Trophoblast cell (in vitro differentiated cells and primary cell): ENCODE measurements around the gene GUCA2B.

Source experiments
- DNase-seq, 2 donors: peaks; one replicate each; pipeline ENCODE4 v3.0.0-alpha.2; 2016
- H2AFZ ChIP-seq: 2 replicates; pipeline ENCODE4 v1.6.1; 2013; ENCODE audit warnings: low read length, moderate library complexity, mild to moderate bottlenecking; ENCODE audit not compliant: insufficient read depth, poor library complexity
- H2AK5ac ChIP-seq: 2 replicates; pipeline ENCODE4 v1.6.1; 2013; ENCODE audit warnings: mild to moderate bottlenecking, low read length
- H2BK120ac ChIP-seq: 2 replicates; pipeline ENCODE4 v1.6.1; 2013; ENCODE audit warnings: low read length, mild to moderate bottlenecking, moderate library complexity; ENCODE audit not compliant: insufficient read depth, poor library complexity
- H2BK12ac ChIP-seq: 2 replicates; pipeline ENCODE4 v1.6.1; 2013; ENCODE audit warnings: mild to moderate bottlenecking, low read length, moderate library complexity
- H2BK5ac ChIP-seq: 2 replicates; pipeline ENCODE4 v1.6.1; 2013; ENCODE audit warnings: low read length, low read depth, moderate library complexity, mild to moderate bottlenecking; ENCODE audit not compliant: poor library complexity
- H3K14ac ChIP-seq: 2 replicates; pipeline ENCODE4 v1.6.1; 2013; ENCODE audit warnings: mild to moderate bottlenecking, low read length
- H3K18ac ChIP-seq: 2 replicates; pipeline ENCODE4 v1.6.1; 2013; ENCODE audit warnings: mild to moderate bottlenecking, low read length
- H3K23ac ChIP-seq: 2 replicates; pipeline ENCODE4 v1.6.1; 2013; ENCODE audit warnings: low read length
- H3K27ac ChIP-seq: 2 replicates; pipeline ENCODE4 v1.5.1; 2013; ENCODE audit warnings: low read depth, mild to moderate bottlenecking, inconsistent platforms, low read length, moderate library complexity
- H3K27me3 ChIP-seq: 2 replicates; pipeline ENCODE4 v1.6.1; 2013; ENCODE audit warnings: inconsistent platforms, mild to moderate bottlenecking, low read length, moderate library complexity; ENCODE audit not compliant: insufficient read depth
- H3K36me3 ChIP-seq, 2 experiments: 1 replicate in 1 of 2; 2 replicates in 1 of 2; pipeline ENCODE4 v1.6.1; 2013; ENCODE audit warnings: low read length in 2 of 2, mild to moderate bottlenecking in 2 of 2, moderate library complexity in 1 of 2; ENCODE audit not compliant: insufficient read depth in 2 of 2, control insufficient read depth in 1 of 2
- H3K4ac ChIP-seq: 2 replicates; pipeline ENCODE4 v1.6.1; 2013; ENCODE audit warnings: low read depth, mild to moderate bottlenecking, low read length, moderate library complexity
- H3K4me1 ChIP-seq, 2 experiments: 1 replicate in 1 of 2; 2 replicates in 1 of 2; pipeline ENCODE4 v1.6.1; 2013; ENCODE audit warnings: low read length in 2 of 2, mild to moderate bottlenecking in 2 of 2, moderate library complexity in 1 of 2; ENCODE audit not compliant: insufficient read depth in 2 of 2, control insufficient read depth in 1 of 2
- H3K4me2 ChIP-seq: 2 replicates; pipeline ENCODE4 v1.6.1; 2013; ENCODE audit warnings: inconsistent platforms, mild to moderate bottlenecking, low read length, moderate library complexity
- H3K4me3 ChIP-seq: 2 replicates; pipeline ENCODE4 v1.5.1; 2013; ENCODE audit warnings: mild to moderate bottlenecking, low read depth, low read length, inconsistent platforms
- H3K79me1 ChIP-seq: one replicate; pipeline ENCODE4 v1.6.1; 2013; ENCODE audit warnings: low read length
- H3K79me2 ChIP-seq: 2 replicates; pipeline ENCODE4 v1.6.1; 2013; ENCODE audit warnings: low read length, mild to moderate bottlenecking; ENCODE audit not compliant: control insufficient read depth, insufficient read depth, poor library complexity
- H3K9ac ChIP-seq: 2 replicates; pipeline ENCODE4 v1.6.1; 2013; ENCODE audit warnings: mild to moderate bottlenecking, low read length
- H3K9me3 ChIP-seq: 2 replicates; pipeline ENCODE4 v1.6.1; 2013; ENCODE audit warnings: low read depth, mild to moderate bottlenecking, control low read depth, inconsistent platforms, low read length; ENCODE audit not compliant: insufficient read depth
- H4K12ac ChIP-seq: 2 replicates; pipeline ENCODE4 v1.6.1; 2013; ENCODE audit warnings: low read depth, mild to moderate bottlenecking, low read length, moderate library complexity
- H4K8ac ChIP-seq: 2 replicates; pipeline ENCODE4 v1.6.1; 2013; ENCODE audit warnings: low read depth, mild to moderate bottlenecking, low read length, moderate library complexity
- H4K91ac ChIP-seq: one replicate; pipeline ENCODE4 v1.6.1; 2013; ENCODE audit warnings: low read depth, mild to moderate bottlenecking, low read length, moderate library complexity
- WGBS: extraction: QIAGEN DNeasy Blood & Tissue Kit; methylation state at CpG from one replicate; pipeline ENCODE4 v1.1.7; 2013; ENCODE audit warnings: missing lambda C conversion rate; ENCODE audit not compliant: insufficient read length, insufficient coverage; ENCODE audit errors: extremely low coverage; 5-methylcytosine and 5-hydroxymethylcytosine counted together

GUCA2B gene

DNA sequence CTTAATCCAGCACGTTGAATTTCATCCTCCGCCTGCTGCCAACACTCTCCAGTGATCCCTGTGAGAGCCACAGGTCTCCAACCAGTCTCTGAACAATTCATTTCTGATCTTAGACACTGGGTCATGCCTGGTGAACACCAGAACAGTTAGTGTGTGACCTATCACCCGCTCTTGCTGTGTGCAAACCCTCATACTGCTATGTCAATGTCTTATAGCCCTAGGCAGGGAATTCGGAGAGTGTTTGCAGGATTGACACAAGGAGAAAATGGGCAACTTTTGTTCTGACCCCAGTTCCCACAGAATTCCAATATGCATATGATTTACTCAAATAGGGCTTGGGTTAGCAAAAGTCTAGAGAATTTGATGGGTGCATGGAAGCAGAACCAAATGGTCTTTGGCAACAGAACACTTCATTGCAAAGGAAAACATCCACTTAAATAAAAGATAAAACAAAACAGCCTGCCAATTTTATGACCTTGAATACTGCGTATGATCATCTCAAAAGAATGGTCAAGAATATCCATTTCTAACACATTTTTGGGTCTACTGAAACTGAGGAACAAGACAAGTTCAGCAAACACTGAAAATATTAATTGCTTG is 23.0 kb upstream of the GUCA2B start:
- Histone ChIP-seq H2BK120ac (no peak overlapping the region), H2AFZ (no peak overlapping the region), H3K79me1 (no peaks in the 10 kb centered on the region), H3K9ac (no peak overlapping the region), H2AK5ac (no peak overlapping the region), H3K27me3 (no peaks in the 10 kb centered on the region), H3K36me3 (no peaks in the 10 kb centered on the region), H3K18ac (no peak overlapping the region), H3K4me2 (no peak overlapping the region), H3K4ac (no peak overlapping the region), H3K4me3 (no peak overlapping the region), H4K12ac (no peak overlapping the region), H4K91ac (no peak overlapping the region), H4K8ac (no peak overlapping the region), H3K27ac (no peak overlapping the region), H3K79me2 (no peaks in the 10 kb centered on the region), H3K4me1 (peaks cover 0 to 6% of the 10 kb centered on the region in 2 experiments), H2BK5ac (no peak overlapping the region), H2BK12ac (no peak overlapping the region), H3K9me3 (no peaks in the 10 kb centered on the region), H3K23ac (no peak overlapping the region), H3K14ac (no peak overlapping the region)
- peak; percentile 83 to 91 for DNase-seq
- no CpG with 5 or more reads among the region's 5 CpGs for WGBS

DNA sequence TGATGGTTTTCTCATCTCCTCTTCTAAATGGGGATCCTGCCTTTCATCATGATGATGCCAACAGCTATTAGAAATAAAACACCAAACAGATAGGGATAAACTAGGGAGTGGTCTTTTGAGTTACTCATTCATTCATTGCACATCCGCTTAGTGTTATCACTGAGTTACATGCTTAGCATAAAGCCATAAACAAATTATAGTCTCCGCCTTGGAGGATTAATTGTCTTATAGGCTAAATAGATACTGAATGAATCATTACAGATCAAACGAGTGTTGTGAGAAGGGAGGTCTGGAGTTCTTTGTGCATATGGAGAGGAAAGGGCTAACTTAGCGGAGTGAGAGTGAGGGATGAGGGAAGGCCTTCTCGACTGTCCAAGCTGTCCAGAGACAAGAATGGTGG is 19.8 kb upstream of the GUCA2B start:
- Histone ChIP-seq H4K12ac (no peak overlapping the region), H3K23ac (no peak overlapping the region), H4K8ac (no peak overlapping the region), H3K9ac (no peak overlapping the region), H3K36me3 (no peaks in the 10 kb centered on the region), H2BK12ac (no peak overlapping the region), H3K14ac (no peak overlapping the region), H3K18ac (no peak overlapping the region), H2AFZ (no peak overlapping the region), H2BK120ac (no peak overlapping the region), H3K4me1 (peaks cover 0 to 6% of the 10 kb centered on the region in 2 experiments), H2AK5ac (no peak overlapping the region), H3K4me2 (no peak overlapping the region), H2BK5ac (no peak overlapping the region), H3K27ac (no peak overlapping the region), H3K79me1 (no peaks in the 10 kb centered on the region), H4K91ac (no peak overlapping the region), H3K27me3 (no peaks in the 10 kb centered on the region), H3K9me3 (peaks cover 2% of the 10 kb centered on the region), H3K79me2 (no peaks in the 10 kb centered on the region), H3K4me3 (no peak overlapping the region), H3K4ac (no peak overlapping the region)
- WGBS: no CpG with 5 or more reads among the region's 5 CpGs
- DNase-seq: no peak

DNA sequence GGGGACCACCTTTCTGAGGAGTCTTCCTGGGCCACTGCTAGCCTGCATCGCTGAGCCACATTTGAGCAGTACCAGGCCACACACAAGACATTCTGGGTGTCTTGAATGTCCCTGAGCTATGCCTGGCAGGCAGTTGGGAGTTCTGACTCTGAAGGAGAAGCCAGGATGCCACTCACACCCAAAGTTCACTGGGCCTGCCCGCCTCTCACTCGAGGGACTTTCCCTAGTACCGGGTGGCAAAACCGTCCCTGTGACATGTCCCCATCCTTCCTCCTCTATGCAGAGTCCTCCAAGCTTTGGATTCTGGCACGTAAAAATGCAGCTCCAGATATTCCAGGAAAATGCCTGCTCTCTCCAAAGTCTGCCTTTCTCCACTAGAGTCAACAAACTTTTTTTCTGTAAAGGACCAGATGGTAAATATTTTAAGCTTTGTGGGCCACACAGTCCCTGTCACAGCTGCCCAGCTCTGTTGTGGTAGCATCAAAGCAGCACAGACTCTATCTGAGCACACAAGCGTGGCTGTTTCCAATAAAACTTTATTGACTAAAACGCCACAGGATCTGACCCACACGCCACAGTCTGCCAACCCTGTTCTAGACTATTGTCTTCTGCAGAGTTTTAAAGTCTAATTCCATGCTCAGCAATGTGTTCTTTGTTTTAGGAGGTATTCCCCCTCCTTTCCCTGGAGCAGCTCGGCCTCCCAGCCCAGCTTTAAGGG is 19.2 kb upstream of the GUCA2B start:
- Histone ChIP-seq H3K4me1 (peaks cover 0 to 6% of the 10 kb centered on the region in 2 experiments), H3K4ac (no peak overlapping the region), H3K79me1 (no peaks in the 10 kb centered on the region), H3K4me2 (no peak overlapping the region), H4K8ac (no peak overlapping the region), H3K23ac (no peak overlapping the region), H2BK120ac (no peak overlapping the region), H3K18ac (no peak overlapping the region), H2AFZ (no peak overlapping the region), H3K14ac (no peak overlapping the region), H3K4me3 (no peak overlapping the region), H3K9ac (no peak overlapping the region), H3K79me2 (no peaks in the 10 kb centered on the region), H2BK12ac (no peak overlapping the region), H3K27me3 (no peaks in the 10 kb centered on the region), H3K9me3 (peaks cover 2% of the 10 kb centered on the region), H2AK5ac (no peak overlapping the region), H3K27ac (no peak overlapping the region), H3K36me3 (no peaks in the 10 kb centered on the region), H2BK5ac (no peak overlapping the region), H4K12ac (no peak overlapping the region), H4K91ac (no peak overlapping the region)
- no CpG with 5 or more reads among the region's 10 CpGs for WGBS
- no peak for DNase-seq

DNA sequence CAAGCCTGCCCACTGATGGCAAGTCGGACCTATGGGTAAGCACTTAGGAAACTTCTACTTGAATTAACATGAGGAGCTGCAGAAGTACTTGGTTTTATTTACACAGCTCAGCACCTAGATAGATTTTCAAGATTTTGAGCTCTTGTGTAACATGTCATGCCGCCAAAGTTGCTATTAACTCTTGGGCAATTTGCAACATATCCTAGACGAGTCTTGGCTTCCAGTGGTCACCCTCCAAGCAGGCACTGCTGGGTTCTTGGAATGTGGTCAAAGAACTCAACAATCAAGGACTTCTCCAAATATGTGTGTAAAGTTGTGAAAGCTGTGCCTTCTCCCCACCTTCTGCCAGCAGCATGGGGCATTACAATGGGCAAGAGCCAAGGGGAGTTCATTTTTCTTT is 17.8 kb upstream of the GUCA2B start:
- H2AK5ac ChIP-seq: no peak overlapping the region
- no peak overlapping the region for H3K4ac ChIP-seq
- H2BK5ac ChIP-seq: no peak overlapping the region
- no peak overlapping the region for H2BK120ac ChIP-seq
- no peak overlapping the region for H3K27ac ChIP-seq
- no peak overlapping the region for H3K4me3 ChIP-seq
- no peaks in the 10 kb centered on the region for H3K27me3 ChIP-seq
- no peak overlapping the region for H4K91ac ChIP-seq
- H4K8ac ChIP-seq: no peak overlapping the region
- H2BK12ac ChIP-seq: no peak overlapping the region
- H3K9me3 ChIP-seq: peaks cover 2% of the 10 kb centered on the region
- H3K79me1 ChIP-seq: no peaks in the 10 kb centered on the region
- no peak overlapping the region for H3K14ac ChIP-seq
- no peaks in the 10 kb centered on the region for H3K4me1 ChIP-seq
- no peak overlapping the region for H2AFZ ChIP-seq
- no peak overlapping the region for H3K9ac ChIP-seq
- no peaks in the 10 kb centered on the region for H3K79me2 ChIP-seq
- H3K23ac ChIP-seq: no peak overlapping the region
- H4K12ac ChIP-seq: no peak overlapping the region
- no peak overlapping the region for H3K4me2 ChIP-seq
- WGBS: no CpG with 5 or more reads among the region's 3 CpGs
- H3K18ac ChIP-seq: no peak overlapping the region
- peak; percentile 53 to 83 for DNase-seq
- peaks cover 0 to 1% of the 10 kb centered on the region in 2 experiments for H3K36me3 ChIP-seq
